HG03097 (cell line): ENCODE data around the gene TMEM92.
"Not testable (repeated sequence)": the region's sequence is repeated elsewhere in the genome, so short reads cannot be mapped to it uniquely, and the experiment has no call there.

Source experiments
- ATAC-seq: cut with Tn5 transposase; IDR thresholded peaks from one replicate; pipeline ENCODE4 v1.9.1; 2021; ENCODE audit not compliant: unreplicated experiment, low FRiP score

Gene TMEM92

DNA sequence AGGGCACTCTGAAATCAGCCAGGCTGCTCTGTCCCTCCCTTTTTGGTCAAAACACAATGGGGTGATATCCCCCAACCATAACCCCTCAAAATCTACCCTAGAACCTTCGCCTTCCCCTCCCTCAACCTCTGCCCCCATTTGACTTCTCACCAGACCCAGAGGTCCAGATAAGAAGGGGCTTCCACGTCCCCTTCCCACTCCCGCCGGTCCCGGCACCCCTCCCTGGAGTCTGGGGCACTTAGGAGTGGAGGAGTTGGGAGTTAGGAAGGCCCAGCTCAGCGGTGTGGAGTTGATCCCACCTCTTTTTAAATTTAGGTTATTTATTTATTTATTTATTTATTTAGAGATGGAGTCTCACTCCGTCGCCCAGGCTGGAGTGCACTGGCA is 619 bp upstream of the TMEM92 start:
- no peak for ATAC-seq

DNA sequence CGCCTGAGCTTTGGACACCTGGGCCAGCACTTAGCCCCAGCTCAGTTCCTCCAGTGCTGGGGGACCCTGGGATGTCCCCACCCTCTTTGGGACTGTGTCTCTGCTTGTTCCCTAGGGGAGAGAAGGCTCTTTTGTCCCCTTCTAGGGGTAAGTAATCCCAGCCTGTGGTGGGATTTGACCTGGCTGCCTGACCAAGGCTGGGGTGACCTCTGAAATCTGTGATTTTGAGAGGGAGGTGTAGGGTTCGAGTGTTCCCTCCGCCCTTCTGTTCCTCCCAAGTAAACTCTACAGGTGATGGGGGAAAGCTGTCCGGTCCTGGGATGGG is 593 bp downstream of the TMEM92 start:
- ATAC-seq: no peak

DNA sequence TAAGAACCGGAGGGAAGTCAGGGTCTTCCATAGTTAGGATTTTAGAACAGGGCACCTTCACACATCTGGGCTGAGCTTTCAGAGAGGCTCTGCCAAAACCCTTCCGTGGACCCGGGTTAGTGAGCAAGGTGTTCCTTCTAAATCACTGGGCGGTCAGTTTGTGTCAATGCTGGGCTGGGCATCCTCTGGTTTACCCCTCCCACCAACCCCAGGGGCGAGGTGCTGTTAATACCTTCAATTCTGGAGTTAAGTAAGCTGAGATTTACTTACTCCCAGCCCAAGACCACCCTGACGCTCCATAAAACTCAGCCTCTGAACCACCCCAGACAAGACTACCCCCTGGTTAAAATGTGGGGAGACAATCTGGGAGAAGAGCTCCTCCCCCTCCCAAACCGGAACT is 1.0 kb downstream of the TMEM92 start:
- no peak for ATAC-seq

DNA sequence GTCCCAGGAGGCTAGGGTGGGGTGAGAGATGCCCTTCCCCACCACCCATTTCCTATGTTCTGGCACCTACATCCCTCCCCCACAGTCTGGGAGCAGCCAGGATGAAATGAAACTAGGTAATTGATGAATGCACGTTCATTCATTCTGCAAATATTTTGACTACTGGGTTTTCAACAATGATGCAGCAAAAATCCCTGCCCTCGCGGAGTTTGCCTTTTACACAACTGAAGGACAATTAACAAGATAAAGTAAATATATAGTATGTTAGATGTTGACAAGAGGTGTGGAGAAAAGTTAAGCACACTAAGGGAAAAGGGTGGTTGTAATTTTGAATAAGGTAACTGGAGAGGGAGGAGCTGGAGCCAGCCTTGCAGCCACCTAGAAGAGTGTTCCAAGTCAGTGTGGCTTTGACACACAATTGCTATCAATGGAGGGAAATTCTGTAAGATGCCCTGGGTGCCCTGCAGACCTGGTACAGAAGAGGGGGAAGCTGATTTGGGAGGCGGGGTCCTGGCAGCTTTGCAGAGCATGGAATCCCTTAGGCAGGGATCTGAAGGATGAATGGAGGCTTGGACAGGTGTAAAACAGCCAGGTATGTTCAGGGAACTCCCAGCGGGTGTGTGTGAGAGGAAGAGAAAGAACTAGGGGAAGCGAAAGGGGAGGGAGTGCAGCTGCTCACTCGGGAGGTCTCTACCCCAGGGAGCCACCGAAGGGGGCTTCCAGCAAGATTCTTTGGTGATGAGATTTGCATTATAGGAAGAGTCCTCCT is 2.5 kb downstream of the TMEM92 start:
- ATAC-seq: no peak

DNA sequence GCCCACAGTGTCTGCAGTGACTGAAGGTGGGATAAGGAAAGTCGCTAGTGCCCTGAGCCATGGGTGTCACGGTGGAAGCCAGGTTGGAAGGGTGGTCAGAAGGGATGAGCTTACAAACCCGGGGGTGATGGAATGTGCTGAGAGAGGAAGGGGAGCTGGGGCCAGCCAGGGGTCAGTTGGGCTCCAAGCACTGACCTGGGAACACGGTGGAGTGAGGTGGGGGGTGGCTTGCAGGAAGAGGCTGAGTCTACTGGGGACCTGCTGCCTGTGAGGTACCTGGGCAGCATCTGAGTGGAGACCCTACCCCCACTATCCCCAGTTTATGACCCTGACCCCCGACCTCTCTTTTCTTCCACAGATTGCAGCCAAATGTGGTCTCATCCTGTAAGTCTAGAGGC is 3.1 kb downstream of the TMEM92 start:
- ATAC-seq: no peak

DNA sequence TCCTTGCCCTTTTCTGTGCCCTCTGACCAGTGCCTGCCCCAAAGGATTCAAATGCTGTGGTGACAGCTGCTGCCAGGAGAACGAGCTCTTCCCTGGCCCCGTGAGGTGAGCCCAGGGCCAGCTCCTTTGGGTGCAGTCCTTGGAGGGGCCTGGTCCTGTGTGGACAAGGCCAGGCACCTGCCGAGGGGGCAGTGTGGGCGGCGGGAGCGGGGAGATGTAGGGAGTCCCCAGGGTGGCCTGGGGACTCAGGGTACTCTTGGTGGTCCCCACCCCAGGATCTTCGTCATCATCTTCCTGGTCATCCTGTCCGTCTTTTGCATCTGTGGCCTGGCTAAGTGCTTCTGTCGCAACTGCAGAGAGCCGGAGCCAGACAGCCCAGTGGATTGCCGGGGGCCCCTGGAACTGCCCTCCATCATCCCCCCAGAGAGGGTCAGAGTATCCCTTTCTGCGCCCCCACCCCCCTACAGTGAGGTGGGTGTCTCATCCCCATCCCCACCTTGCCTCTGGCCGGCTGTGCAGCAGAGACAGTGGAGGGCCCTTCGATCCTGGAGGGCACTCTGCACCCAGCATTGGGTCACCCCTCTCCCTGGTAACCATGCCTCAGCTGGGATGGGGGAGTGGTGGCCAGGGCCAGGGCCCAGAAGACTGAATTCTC is 4.4 kb downstream of the TMEM92 start:
- ATAC-seq: no peak

DNA sequence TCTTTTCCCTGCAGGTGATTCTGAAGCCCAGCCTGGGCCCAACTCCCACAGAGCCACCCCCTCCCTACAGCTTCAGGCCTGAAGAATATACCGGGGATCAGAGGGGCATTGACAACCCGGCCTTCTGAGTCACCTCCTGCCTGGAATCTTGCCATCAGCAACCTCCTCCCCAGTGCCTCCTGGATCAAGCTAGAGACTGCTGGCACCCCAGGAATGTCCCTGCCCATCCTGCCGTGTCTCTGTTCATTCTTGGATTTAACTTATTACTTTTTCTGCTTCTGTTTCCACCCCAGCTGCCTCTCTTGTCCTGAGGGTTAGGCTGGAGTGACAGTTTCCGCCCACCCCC is 4.9 kb downstream of the TMEM92 start:
- ATAC-seq: no peak

DNA sequence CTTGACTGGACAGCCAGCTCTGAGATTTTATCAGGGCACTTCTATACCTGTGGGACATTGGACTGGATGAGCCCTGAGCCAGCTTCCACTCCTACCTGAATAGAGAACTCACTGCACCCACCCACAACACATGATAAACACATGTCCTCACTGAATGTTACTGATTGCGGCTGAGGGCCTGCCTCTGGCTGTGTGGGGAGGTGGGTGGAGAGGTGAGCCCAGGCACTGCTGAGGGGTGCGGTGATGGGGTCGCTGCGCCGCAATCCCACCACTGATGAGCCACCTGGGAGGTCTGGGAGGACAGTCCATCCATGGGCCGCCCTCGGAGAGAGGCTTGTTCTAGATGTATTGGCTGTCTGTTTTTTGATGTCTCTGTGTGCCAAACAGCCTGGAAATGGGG is 5.4 kb downstream of the TMEM92 start:
- no peak for ATAC-seq

DNA sequence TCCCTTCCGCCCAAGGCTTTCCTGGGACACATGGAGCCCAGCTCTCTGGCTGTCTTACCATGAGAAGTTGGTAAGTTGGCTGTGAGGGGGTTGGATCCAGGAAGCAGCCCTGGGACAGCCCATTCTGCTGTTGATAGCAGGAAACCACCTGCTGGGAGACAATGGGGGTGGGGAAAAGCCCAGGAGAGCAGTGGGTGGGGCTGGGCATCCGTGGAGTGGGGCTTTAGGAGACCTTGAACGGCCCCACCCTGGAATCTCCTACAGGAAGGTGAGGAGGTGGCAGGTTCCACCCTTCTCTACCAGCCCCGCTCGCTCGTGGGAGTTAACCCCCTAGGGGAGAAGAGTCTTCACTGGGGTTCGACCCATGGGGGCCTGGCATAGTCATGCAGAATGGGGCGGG is 5.8 kb downstream of the TMEM92 start:
- no peak for ATAC-seq

DNA sequence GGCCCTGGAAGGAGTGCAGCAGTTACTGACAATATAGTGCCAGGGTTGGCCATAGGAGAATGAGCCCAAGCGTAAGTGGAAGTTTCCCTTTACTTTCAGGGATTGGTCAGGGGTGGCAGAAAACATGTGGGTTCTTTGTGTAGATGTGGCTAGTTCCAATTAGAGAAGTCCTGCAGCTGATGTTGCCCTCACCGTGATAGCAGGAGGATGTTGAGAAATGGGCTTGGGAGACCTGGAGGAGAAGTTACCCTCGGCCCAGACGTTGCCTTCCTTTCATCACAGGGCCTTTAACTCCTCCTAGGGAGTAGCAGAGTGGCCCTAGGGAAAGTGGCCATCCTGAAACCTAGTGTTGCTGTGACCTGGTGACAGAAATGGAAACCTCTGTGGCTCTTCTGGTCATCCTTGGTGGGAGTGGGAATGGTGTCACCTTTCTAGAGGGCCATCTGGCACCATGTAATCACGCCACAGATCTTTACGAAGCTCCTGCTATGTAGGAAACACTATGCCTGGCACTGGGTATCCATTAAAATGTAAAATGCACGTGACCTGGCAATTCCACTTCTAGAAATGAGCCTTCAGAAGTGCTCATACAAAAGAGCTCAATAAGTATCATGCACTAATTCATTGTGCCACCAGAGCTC is 6.7 kb downstream of the TMEM92 start:
- ATAC-seq: no peak

DNA sequence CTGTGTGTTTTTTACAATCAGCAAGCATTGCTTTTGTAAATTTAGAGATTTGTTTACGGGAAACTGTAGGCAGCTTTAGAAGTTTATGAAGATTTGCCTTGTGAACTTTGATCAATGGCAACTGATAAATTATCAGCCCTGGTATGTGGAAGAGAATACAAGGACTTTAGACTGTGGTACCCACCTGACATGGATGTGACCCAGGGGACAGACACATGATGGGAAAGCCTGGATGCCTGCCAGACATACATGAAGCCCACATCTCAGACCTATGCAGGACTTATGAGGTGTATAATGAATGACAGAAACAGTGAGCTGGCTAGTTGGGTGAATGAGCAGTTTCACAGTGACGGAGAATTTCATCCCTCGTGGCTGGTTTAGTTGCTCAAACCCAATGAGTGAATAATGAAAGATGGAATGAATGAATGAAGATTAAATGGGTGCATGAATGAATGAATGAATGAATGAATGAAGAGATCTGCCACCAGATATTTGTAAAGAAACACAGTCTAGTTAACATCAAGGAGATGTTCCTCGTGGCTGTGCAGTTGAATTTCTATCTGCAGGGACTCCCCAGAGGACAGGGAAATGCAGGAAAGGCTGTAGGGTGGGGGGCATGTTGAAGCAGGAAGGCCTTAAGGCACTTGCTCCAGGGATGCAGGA is 7.6 kb downstream of the TMEM92 start:
- no peak for ATAC-seq

DNA sequence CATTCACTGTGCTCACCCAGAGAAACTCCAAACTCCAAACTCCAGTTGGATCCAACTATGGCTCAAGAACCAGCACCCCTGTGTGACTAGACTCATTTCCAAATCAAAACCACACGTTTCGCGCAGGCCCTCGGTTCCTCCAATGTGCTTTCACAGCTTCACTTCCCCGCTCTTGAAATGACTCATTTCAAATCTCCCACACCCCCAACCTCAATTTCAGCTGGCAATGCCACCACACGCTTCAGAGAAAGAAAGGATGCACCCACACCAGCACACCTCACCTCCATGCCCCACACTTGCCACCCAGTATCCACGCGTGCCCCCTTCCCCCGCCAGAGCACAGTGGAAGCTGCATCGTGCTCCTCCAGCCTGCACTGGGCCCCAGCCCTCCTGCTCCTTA is 9.0 kb downstream of the TMEM92 start:
- no peak for ATAC-seq

DNA sequence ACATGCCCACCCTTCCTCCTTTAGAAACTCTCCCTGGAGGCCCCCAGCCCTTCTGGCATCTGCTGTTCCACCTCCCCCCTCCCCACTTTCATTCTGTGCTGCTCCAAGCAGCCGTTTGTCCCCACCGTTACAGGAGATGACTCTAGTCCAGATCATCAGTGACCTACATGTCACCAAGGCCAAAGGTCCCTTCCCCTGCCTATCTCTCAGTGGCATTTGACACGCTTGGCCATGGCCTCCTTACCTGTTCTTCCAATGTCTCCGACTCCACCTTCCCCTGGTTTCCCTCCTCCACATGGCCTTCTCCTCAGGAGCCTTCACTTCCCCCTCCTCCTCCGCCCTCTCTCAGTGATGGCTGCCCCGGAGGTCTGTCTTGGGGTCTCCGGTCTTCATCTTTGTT is 9.4 kb downstream of the TMEM92 start:
- no peak for ATAC-seq

DNA sequence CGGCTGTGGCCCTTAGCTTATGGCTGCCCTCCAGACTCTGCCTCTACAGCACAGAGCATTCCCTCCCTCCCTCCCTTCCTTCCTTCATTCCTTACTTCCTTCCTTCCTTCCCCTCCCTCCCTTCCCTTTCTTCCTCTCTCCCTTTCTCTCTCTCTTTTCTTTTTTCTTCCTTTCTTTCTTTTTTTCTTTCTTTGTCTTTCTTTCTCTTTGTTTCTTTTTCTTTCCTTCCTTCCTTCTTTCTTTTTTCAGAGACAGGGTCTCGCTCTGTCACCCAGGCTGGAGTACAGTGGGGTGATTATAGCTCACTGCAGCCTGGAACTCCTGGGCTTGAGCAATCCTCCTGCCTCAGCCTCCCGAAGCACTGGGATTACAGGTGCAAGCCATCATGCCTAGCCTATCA is 11.7 kb downstream of the TMEM92 start:
- ATAC-seq: no peak

DNA sequence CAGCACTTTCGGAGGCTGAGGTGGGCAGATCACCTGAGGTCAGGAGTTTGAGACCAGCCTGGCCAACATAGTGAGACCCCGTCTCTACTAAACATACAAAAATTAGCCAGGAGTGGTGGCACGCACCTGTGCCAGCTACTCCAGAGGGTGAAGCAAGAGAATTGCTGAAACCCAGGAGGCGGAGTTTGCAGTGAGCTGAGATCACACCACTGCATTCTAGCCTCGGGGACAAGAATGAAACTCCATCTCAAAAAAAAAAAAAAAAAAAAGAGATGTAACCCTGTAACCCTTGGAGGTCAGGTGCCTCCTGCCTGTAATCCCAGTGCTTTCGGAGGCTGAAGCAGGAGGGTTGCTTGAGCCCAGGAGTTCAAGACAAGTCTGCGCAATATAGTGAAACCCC is 13.0 kb downstream of the TMEM92 start:
- not testable (repeated sequence) for ATAC-seq

DNA sequence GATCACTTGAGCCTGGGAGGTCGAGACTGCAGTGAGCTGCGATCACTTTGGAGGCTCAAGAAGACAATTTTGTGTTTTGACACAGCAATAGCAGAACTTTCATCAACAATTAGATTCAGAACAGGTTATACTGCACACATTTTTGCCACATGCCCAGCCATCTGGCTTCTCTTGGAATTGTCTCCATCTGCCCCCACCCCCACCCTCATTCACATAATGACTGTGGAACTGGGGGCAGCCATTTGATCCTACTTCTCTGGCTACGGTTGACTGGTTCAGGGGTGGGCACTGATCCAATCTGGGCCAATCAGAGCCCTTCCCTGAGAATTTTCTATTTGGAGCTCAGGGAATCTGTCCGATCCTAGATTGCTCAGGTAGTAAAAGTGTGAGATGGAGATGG is 14.0 kb downstream of the TMEM92 start:
- no peak for ATAC-seq

DNA sequence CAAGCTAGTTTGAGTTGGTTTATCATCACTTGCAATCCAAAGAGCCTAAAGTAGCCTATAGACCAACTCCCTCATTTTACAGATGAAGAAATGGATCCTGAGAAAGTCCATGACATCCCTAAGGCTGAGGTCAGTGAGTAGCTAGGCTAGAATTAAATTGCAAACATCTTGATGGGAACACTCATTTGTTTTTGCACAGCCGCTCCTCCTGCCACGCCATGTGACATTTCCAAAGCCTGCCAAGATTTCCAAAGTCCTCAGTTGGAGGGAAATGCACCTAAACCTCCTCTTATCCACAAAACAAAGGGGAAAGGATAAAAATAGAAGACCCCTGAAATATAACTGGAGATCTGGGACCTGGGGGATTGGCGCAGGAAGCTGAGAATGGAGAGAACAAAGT is 15.0 kb downstream of the TMEM92 start:
- no peak for ATAC-seq

DNA sequence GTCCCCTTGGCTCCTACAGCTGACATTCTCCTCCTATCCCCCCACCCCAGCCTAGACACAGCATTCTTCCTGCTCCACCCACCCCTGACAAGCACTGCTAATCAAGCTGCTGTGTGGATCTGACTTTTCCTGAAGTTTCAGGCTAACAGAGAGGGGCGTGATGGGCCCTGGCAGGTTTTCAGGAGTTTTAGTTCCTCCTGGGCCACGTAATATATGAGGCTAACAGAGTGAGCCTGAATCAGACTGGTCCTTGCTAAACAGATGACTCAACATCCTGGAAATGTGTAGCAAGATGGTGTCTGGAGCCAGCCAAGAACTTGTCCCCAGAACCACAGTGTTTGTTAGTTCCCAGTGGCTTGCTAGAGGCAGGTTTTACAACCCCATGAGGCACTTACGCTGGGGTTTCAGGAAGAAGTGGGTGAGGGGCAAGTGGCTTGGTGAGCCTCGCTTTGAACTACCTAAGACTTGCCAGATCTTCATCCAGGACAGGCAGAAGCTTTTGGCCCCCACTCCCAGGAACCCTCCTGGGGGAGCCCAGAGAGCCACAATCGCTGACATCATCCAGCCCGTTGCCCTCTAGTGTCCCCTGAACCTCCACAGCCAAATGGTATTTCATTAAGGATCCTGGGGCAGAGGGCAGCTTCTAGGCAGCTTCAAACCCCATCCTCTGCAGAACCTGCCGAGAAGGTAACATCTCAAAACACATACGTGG is 15.9 kb downstream of the TMEM92 start:
- no peak for ATAC-seq

DNA sequence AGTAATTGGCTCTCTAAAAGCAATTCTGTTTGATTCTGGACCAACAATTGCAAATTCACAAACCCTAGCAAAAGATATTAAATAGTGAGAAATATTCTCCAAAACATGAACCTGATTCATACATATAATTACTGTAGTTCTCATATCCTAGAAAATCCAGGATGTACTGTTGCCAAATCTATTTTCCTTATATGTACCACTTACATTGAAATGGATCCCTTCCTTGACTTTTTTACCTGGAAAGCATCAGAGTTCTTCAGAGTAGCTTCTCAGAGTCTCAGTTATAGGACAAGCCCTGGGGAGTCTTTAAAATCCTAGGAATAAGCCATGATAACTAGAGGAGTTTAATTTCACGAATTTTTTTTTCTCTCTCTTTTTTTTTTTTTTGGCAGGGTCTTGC is 16.7 kb downstream of the TMEM92 start:
- ATAC-seq: no peak

DNA sequence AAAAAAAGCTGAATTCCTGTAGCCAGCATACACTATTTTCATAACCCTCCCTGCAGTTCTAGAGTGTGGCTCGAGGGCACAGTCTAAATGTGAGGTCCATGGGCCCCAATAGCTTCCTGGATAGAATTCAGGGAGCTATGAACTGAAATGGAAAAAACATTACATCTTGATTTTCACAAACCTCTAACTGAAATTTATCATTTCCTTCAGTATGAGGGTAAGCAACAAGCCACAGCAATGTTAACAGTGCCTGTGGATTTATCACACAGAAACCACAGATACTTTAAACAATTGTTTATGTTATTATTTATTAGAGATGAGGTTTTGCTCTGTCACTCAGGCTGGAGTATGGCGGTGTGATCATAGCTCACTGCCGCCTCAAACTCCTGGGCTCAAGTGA is 18.2 kb downstream of the TMEM92 start:
- no peak for ATAC-seq

DNA sequence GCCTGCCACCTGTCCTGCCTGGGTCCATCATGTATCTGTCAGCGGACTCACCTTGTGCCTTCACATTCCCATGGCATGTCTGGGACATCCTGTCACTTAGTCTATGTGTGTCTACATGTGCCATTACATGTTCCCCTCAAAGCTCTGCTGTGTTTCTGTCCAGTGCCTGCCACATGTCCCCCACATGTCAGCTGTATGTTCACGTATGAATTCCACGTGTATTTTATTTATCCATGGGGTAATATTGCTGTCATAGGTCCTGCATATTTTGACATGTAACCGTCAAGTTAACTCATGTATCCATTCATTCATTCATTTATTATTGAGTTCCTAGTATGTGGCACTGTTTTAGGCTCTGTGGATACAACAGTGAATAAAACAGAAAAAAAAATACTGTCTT is 20.8 kb downstream of the TMEM92 start:
- ATAC-seq: no peak
